GM10248 (cell line): ENCODE results near the gene SLC4A2.

Experiments used
- CTCF ChIA-PET: fragments of 300-600 bp; sonication (Branson Sonifier 250); formaldehyde crosslinking; extraction: SDS; loops from one replicate; lab custom pipeline; 2021; ENCODE audit warnings: antibody characterized with exemption; lab: Yijun Ruan, JAX
- POLR2A ChIA-PET: fragments of 350-650 bp; sonication (Branson Sonifier 250); formaldehyde crosslinking; extraction: SDS; loops from one replicate; lab custom pipeline; 2020; ENCODE audit warnings: antibody characterized with exemption; lab: Yijun Ruan, JAX
- DNase-seq: peaks from one replicate; pipeline ENCODE4 v3.0.0; 2012; ENCODE audit errors: extremely low spot score
- TF ChIP-seq, protein P1 (sequence below): IDR thresholded peaks from 2 replicates; pipeline ENCODE4 v1.5.1; 2012; ENCODE audit warnings: mild to moderate bottlenecking, low read depth; ENCODE audit errors: extremely low read depth, missing control alignments, control extremely low read depth

The SLC4A2 gene

DNA sequence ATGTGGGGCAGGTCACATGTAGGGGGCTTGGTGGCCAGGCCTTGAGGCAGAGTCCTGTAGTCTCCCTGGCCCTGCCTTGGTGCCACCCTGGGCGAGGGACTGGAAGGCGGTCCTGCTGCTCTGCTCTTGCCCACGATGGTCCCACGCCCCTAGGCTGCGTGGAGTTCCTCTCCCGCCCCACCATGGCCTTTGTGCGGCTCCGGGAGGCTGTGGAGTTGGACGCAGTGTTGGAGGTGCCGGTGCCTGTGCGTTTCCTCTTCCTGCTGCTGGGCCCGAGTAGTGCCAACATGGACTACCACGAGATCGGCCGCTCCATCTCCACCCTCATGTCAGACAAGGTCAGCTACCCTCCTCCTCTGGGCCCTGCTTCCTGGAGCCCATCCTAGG, 11.2 kb downstream of the SLC4A2 start:
- POLR2A ChIA-PET, result no interaction called here
- TF ChIP-seq, protein P1, sequence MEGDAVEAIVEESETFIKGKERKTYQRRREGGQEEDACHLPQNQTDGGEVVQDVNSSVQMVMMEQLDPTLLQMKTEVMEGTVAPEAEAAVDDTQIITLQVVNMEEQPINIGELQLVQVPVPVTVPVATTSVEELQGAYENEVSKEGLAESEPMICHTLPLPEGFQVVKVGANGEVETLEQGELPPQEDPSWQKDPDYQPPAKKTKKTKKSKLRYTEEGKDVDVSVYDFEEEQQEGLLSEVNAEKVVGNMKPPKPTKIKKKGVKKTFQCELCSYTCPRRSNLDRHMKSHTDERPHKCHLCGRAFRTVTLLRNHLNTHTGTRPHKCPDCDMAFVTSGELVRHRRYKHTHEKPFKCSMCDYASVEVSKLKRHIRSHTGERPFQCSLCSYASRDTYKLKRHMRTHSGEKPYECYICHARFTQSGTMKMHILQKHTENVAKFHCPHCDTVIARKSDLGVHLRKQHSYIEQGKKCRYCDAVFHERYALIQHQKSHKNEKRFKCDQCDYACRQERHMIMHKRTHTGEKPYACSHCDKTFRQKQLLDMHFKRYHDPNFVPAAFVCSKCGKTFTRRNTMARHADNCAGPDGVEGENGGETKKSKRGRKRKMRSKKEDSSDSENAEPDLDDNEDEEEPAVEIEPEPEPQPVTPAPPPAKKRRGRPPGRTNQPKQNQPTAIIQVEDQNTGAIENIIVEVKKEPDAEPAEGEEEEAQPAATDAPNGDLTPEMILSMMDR, result no peak
- no peak for DNase-seq
- CTCF ChIA-PET, result no interaction called here

DNA sequence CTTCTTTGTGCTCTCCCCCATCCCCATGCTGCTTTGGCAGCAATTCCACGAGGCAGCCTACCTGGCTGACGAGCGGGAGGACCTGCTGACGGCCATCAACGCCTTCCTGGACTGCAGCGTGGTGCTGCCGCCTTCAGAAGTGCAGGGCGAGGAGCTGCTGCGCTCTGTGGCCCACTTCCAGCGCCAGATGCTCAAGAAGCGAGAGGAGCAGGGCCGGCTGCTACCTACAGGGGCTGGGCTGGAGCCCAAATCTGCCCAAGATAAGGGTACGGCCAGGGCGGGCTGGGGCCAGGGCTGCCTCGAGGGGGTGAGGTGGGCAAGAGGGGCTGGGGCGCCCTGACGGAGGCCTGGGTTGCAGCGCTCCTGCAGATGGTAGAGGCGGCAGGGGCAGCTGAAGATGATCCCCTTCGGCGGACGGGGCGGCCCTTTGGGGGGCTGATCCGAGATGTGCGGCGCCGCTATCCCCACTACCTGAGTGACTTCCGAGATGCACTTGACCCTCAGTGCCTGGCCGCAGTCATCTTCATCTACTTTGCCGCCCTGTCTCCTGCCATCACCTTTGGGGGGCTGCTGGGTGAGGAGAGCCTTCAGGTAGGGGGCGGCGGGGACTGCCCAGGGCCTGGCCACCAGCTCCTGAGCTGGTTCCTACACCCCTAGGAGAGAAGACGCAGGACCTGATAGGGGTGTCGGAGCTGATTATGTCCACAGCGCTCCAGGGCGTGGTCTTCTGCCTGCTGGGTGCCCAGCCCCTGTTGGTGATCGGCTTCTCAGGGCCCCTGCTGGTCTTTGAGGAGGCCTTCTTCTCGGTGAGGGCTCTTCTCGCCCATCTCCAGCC, 11.9 kb downstream of the SLC4A2 start:
- TF ChIP-seq, protein P1, result no peak
- ChIA-PET CTCF (no interaction called here), POLR2A (no interaction called here)
- no peak for DNase-seq

DNA sequence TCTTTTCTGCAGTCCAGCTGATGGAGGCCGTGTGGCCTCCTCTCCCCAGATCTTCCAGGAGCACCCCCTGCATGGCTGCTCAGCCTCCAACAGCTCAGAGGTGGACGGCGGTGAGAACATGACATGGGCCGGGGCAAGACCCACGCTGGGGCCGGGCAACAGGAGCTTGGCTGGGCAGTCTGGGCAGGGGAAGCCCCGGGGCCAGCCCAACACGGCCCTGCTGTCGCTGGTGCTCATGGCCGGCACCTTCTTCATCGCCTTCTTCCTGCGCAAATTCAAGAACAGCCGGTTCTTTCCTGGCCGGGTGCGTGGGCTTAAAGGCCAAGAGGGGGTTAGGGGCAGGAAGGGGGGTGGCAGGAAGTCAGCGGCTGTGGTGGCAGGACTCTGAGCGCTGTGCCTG, 14.6 kb downstream of the SLC4A2 start:
- TF ChIP-seq, protein P1, result no peak
- ChIA-PET POLR2A (no interaction called here), CTCF (interaction anchor here (1.3 to 1.5 kb wide), 2 partner anchors 14 to 50 kb away, joined by 4 to 5 read pairs; no protein-coding TSS in a partner anchor)
- no peak for DNase-seq

DNA sequence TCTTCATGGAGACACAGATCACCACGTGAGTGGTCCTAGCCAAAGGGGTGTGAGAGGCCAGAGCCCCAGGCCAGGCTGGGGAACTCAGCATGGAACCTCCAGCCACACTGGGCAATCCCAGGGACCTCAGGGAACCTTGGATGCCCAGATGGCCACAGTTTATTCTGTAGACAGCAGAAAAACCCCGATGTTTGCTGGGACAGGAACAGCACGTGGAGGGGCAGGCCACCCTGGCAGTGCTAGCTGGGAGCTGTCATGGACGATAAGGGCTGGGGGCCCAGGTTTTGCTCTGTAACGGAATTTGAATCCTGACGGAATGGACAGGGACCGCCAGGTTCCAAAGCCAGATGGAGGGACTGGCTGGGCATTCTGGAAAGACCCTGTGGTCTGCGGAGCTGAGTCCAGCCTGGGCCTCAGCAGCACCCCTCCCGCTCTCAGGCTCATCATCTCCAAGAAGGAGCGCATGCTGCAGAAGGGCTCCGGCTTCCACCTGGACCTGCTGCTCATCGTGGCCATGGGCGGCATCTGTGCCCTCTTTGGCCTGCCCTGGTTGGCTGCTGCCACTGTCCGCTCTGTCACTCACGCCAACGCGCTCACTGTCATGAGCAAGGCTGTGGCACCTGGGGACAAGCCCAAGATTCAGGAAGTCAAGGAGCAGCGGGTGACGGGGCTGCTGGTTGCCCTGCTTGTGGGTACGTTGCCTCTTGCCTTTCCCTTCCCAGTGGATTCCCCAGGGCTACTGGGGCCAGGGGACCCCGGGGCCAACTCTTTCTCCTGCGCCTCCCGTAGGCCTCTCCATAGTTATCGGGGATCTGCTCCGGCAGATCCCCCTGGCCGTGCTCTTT, 15.7 kb downstream of the SLC4A2 start:
- POLR2A ChIA-PET, result no interaction called here
- no peak for DNase-seq
- CTCF ChIA-PET, result interaction anchor here (1.3 to 2.1 kb wide), 5 partner anchors 10 to 57 kb away, joined by 4 to 7 read pairs (median 5); no protein-coding TSS in a partner anchor
- TF ChIP-seq, protein P1, result no peak

DNA sequence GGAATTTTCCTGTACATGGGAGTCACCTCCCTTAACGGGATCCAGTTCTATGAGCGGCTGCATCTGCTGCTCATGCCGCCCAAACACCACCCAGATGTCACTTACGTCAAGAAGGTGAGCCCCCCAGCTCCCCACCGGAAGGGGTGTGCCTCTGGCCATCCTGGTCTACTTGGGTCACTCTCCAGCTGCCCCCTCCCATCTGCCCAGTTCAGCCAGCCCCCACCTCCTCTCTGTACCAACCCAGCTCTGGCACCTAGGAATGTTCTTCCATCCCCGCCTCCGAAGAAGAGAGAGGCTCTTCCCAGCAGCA, 16.2 kb downstream of the SLC4A2 start:
- ChIA-PET POLR2A (no interaction called here), CTCF (interaction anchor here (1.8 to 2.1 kb wide), 4 partner anchors 10 to 57 kb away, joined by 4 to 8 read pairs (median 7); no protein-coding TSS in a partner anchor)
- TF ChIP-seq, protein P1, result no peak
- no peak for DNase-seq

DNA sequence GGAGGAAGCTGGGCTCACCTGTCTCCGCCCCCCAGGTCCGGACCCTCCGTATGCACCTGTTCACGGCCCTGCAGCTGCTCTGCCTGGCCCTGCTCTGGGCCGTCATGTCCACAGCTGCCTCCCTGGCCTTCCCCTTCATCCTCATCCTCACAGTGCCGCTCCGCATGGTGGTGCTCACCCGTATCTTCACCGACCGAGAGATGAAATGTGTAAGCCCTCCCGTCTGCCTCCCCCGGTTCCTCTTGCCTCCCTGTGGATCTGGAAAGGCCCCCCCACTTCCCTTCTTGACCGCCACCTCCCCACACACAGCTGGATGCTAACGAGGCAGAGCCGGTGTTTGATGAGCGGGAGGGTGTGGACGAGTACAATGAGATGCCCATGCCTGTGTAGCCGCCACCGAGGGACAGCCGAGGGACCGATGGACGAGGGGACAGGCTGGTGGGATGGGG, 16.6 kb downstream of the SLC4A2 start:
- no peak for DNase-seq
- TF ChIP-seq, protein P1, result no peak
- POLR2A ChIA-PET, result no interaction called here
- CTCF ChIA-PET, result interaction anchor here (1.0 to 2.1 kb wide), 6 partner anchors 9 to 58 kb away, joined by 4 to 8 read pairs (median 6); no protein-coding TSS in a partner anchor
